DND-41 (cell line): ENCODE results near the gene HPS1.

Source experiments
- CTCF ChIP-seq: IDR thresholded peaks from 2 replicates; pipeline ENCODE4 v1.5.1; 2012; ENCODE audit warnings: borderline replicate concordance, low read length, moderate library complexity, mild to moderate bottlenecking; ENCODE audit not compliant: poor library complexity, severe bottlenecking; ENCODE audit errors: extremely low read depth
- EZH2 ChIP-seq: IDR thresholded peaks from 3 replicates; pipeline ENCODE4 v1.6.1; 2012; ENCODE audit warnings: borderline replicate concordance, low read depth, mild to moderate bottlenecking, moderate library complexity, low read length, inconsistent platforms; ENCODE audit not compliant: severe bottlenecking

- no peak for TF ChIP-seq CTCF
- TF ChIP-seq EZH2, result no peak
Observed at GRCh38 chr10:98487649-98488048, 40.9 kb upstream of the HPS1 start.
